Keratinocyte (primary cell): ENCODE measurements around the gene MCUB.

Source experiments
- CTCF ChIP-seq, 3 experiments: IDR thresholded peaks in 1 of 3; conservative IDR thresholded peaks in 1 of 3; optimal IDR thresholded peaks in 1 of 3; 2 replicates in 2 of 3; 3 replicates in 1 of 3; pipeline versions ENCODE3 to v1.5.1; 2011; ENCODE audit warnings: low read length in 3 of 3, mild to moderate bottlenecking in 3 of 3, moderate library complexity in 2 of 3, control low read depth in 1 of 3, inconsistent platforms in 1 of 3; ENCODE audit not compliant: insufficient read depth in 2 of 3; ENCODE audit errors: extremely low read depth in 1 of 3
- EZH2 ChIP-seq: IDR thresholded peaks from one replicate; pipeline ENCODE4 v1.6.1; 2012; ENCODE audit warnings: inconsistent platforms, mild to moderate bottlenecking, low read length, moderate library complexity

- TF ChIP-seq CTCF (optimal IDR thresholded peaks at IDR 0.05 in 1 of 3, IDR thresholded peaks at IDR 0.05 in 1 of 3, conservative IDR thresholded peaks at IDR 0.05 in 1 of 3; ENCODE audit: extremely low read depth in 1 of 3, insufficient read depth in 2 of 3, low read length in 3 of 3) = no peak
- TF ChIP-seq EZH2 = no peak
Measured at GRCh38 chr4:109690690-109691410, 130.8 kb downstream of the MCUB start.
